Muscle layer of duodenum (tissue), 2 donors: Measurements from ENCODE around the gene THADA.
A peak's percentile ranks its signal among the peaks of the same experiment; 100 is the strongest.
"Not testable (repeated sequence)": the region's sequence is repeated elsewhere in the genome, so short reads cannot be mapped to it uniquely, and the experiment has no call there.

Experiments used
- H3K27ac ChIP-seq: one replicate; pipeline ENCODE4 v1.7.0; 2013; ENCODE audit warnings: mild to moderate bottlenecking, low read length
- H3K27me3 ChIP-seq: one replicate; pipeline ENCODE4 v1.7.0; 2013; ENCODE audit warnings: low read depth, mild to moderate bottlenecking, control low read depth, low read length
- H3K36me3 ChIP-seq, 2 donors: one replicate each; pipeline ENCODE4 v1.7.0; 2013; ENCODE audit warnings: low read length in 2 of 2, control low read depth in 1 of 2, mild to moderate bottlenecking in 1 of 2; ENCODE audit not compliant: insufficient read depth in 2 of 2, control insufficient read depth in 1 of 2
- H3K4me1 ChIP-seq, 2 donors: one replicate each; pipeline ENCODE4 v1.7.0; 2013; ENCODE audit warnings: low read length in 2 of 2, mild to moderate bottlenecking in 2 of 2, control low read depth in 1 of 2, moderate library complexity in 1 of 2; ENCODE audit not compliant: insufficient read depth in 2 of 2, control insufficient read depth in 1 of 2
- H3K4me3 ChIP-seq, 2 donors: one replicate each; pipeline ENCODE4 v1.7.0; 2013; ENCODE audit warnings: low read length in 2 of 2, low read depth in 1 of 2, mild to moderate bottlenecking in 1 of 2
- H3K9me3 ChIP-seq, 2 donors: one replicate each; pipeline ENCODE4 v1.7.0; 2013; ENCODE audit warnings: low read length in 2 of 2, control low read depth in 1 of 2, mild to moderate bottlenecking in 1 of 2; ENCODE audit not compliant: control insufficient read depth in 1 of 2
- donor health status: healthy.

The THADA gene

GRCh38 chr2:43393918-43394317, 201.9 kb downstream of the THADA start:
- Histone ChIP-seq H3K9me3 (no peaks in the 10 kb centered on the region), H3K4me1 (peaks cover 8 to 9% of the 10 kb centered on the region in 2 donors), H3K27ac (no peak overlapping the region), H3K27me3 (no peaks in the 10 kb centered on the region), H3K4me3 (no peak overlapping the region), H3K36me3 (no peaks in the 10 kb centered on the region)

- H3K27me3 ChIP-seq, result no peaks in the 10 kb centered on the region
- H3K4me3 ChIP-seq, result no peak overlapping the region
- H3K27ac ChIP-seq, result peak overlapping the region; percentile 60
- H3K4me1 ChIP-seq, result peaks cover 8 to 23% of the 10 kb centered on the region in 2 donors
- no peaks in the 10 kb centered on the region for H3K9me3 ChIP-seq
- no peaks in the 10 kb centered on the region for H3K36me3 ChIP-seq
These were observed 204.0 kb downstream of the THADA start for GRCh38 chr2:43391878-43392215.

- H3K27ac ChIP-seq, result peak overlapping the region; percentile 60
- H3K4me1 ChIP-seq, result peaks cover 8 to 23% of the 10 kb centered on the region in 2 donors
- H3K4me3 ChIP-seq, result no peak overlapping the region
- H3K9me3 ChIP-seq, result no peaks in the 10 kb centered on the region
- no peaks in the 10 kb centered on the region for H3K36me3 ChIP-seq
- H3K27me3 ChIP-seq, result no peaks in the 10 kb centered on the region
These were observed 204.5 kb downstream of the THADA start for GRCh38 chr2:43391201-43391877.

- Histone ChIP-seq H3K36me3 (no peaks in the 10 kb centered on the region), H3K27me3 (no peaks in the 10 kb centered on the region), H3K4me3 (no peak overlapping the region), H3K9me3 (no peaks in the 10 kb centered on the region), H3K4me1 (peaks cover 8 to 23% of the 10 kb centered on the region in 2 donors), H3K27ac (no peak overlapping the region)
These were observed 206.0 kb downstream of the THADA start for GRCh38 chr2:43389581-43390466.

- Histone ChIP-seq H3K36me3 (no peaks in the 10 kb centered on the region), H3K4me3 (no peak overlapping the region), H3K27me3 (no peaks in the 10 kb centered on the region), H3K9me3 (no peaks in the 10 kb centered on the region), H3K27ac (no peak overlapping the region), H3K4me1 (peaks cover 8 to 23% of the 10 kb centered on the region in 2 donors)
These were observed 207.5 kb downstream of the THADA start for GRCh38 chr2:43388371-43388770.

- peaks cover 8 to 23% of the 10 kb centered on the region in 2 donors for H3K4me1 ChIP-seq
- H3K27me3 ChIP-seq, result no peaks in the 10 kb centered on the region
- H3K36me3 ChIP-seq, result no peaks in the 10 kb centered on the region
- no peak overlapping the region for H3K4me3 ChIP-seq
- H3K9me3 ChIP-seq, result no peaks in the 10 kb centered on the region
- no peak overlapping the region for H3K27ac ChIP-seq
These were observed 208.5 kb downstream of the THADA start for GRCh38 chr2:43387092-43388062.

- H3K4me1 ChIP-seq, result peaks cover 8 to 23% of the 10 kb centered on the region in 2 donors
- H3K27ac ChIP-seq, H3K36me3 ChIP-seq, H3K4me3 ChIP-seq, H3K9me3 ChIP-seq, H3K27me3 ChIP-seq: not testable (repeated sequence)
These were observed 209.2 kb downstream of the THADA start for GRCh38 chr2:43386679-43387078.

- no peaks in the 10 kb centered on the region for H3K36me3 ChIP-seq
- no peak overlapping the region for H3K4me3 ChIP-seq
- H3K27me3 ChIP-seq, result no peaks in the 10 kb centered on the region
- H3K9me3 ChIP-seq, result no peaks in the 10 kb centered on the region
- no peak overlapping the region for H3K27ac ChIP-seq
- peaks cover 0 to 15% of the 10 kb centered on the region in 2 donors for H3K4me1 ChIP-seq
These were observed 211.7 kb downstream of the THADA start for GRCh38 chr2:43384143-43384542.

- no peaks in the 10 kb centered on the region for H3K9me3 ChIP-seq
These were observed 212.3 kb downstream of the THADA start for GRCh38 chr2:43383533-43383932.

GRCh38 chr2:43379494-43379893, 216.3 kb downstream of the THADA start:
- H3K9me3 ChIP-seq, result no peaks in the 10 kb centered on the region
- no peaks in the 10 kb centered on the region for H3K36me3 ChIP-seq
- H3K27me3 ChIP-seq, result no peaks in the 10 kb centered on the region
- H3K27ac ChIP-seq, result no peak overlapping the region
- H3K4me3 ChIP-seq, result no peak overlapping the region
- peaks cover 0 to 11% of the 10 kb centered on the region in 2 donors for H3K4me1 ChIP-seq

More at GRCh38 chr2:43383533-43383932, 212.3 kb downstream of the THADA start:
- H3K27me3 ChIP-seq, result no peaks in the 10 kb centered on the region
- H3K36me3 ChIP-seq, result no peaks in the 10 kb centered on the region
- H3K4me1 ChIP-seq, result peaks cover 0 to 15% of the 10 kb centered on the region in 2 donors
- H3K27ac ChIP-seq, result no peak overlapping the region
- H3K4me3 ChIP-seq, result no peak overlapping the region

- peaks cover 0 to 13% of the 10 kb centered on the region in 2 donors for H3K4me1 ChIP-seq
- no peaks in the 10 kb centered on the region for H3K36me3 ChIP-seq
- no peak overlapping the region for H3K4me3 ChIP-seq
- H3K9me3 ChIP-seq, result no peaks in the 10 kb centered on the region
- H3K27ac ChIP-seq, result no peak overlapping the region
- no peaks in the 10 kb centered on the region for H3K27me3 ChIP-seq
These were observed 218.5 kb downstream of the THADA start for GRCh38 chr2:43377327-43377726.
